Activated CD4-positive, alpha-beta T cell treated with anti-CD3 and anti-CD28 coated beads for 48 hours (primary cell): ENCODE measurements around the gene ZBTB42.

Experiments used
- DNase-seq: peaks from one replicate; pipeline ENCODE4 v3.0.0-alpha.2; 2020

Gene ZBTB42

GRCh38 chr14:104770072-104770579 lies 30.8 kb upstream of the ZBTB42 start:
- no peak for DNase-seq

GRCh38 chr14:104770851-104771272 lies 30.0 kb upstream of the ZBTB42 start:
- peak; percentile 60 for DNase-seq

GRCh38 chr14:104771374-104771773 lies 29.5 kb upstream of the ZBTB42 start:
- no peak for DNase-seq

- no peak for DNase-seq
Observed at GRCh38 chr14:104771918-104772706, 28.8 kb upstream of the ZBTB42 start.

GRCh38 chr14:104772707-104773504 lies 28.0 kb upstream of the ZBTB42 start:
- DNase-seq = no peak

- DNase-seq = no peak
Observed at GRCh38 chr14:104773505-104774452, 27.1 kb upstream of the ZBTB42 start.

GRCh38 chr14:104774453-104775072 lies 26.3 kb upstream of the ZBTB42 start:
- DNase-seq = no peak

GRCh38 chr14:104775073-104775489 lies 25.8 kb upstream of the ZBTB42 start:
- no peak for DNase-seq

- DNase-seq = no peak
Observed at GRCh38 chr14:104776481-104776880, 24.4 kb upstream of the ZBTB42 start.

GRCh38 chr14:104776961-104777807 lies 23.7 kb upstream of the ZBTB42 start:
- no peak for DNase-seq

- no peak for DNase-seq
Observed at GRCh38 chr14:104777808-104778249, 23.1 kb upstream of the ZBTB42 start.

- no peak for DNase-seq
Observed at GRCh38 chr14:104778694-104779331, 22.1 kb upstream of the ZBTB42 start.

- DNase-seq = no peak
Observed at GRCh38 chr14:104779776-104780512, 21.0 kb upstream of the ZBTB42 start.

GRCh38 chr14:104780513-104781030 lies 20.3 kb upstream of the ZBTB42 start:
- no peak for DNase-seq

GRCh38 chr14:104781271-104782077 lies 19.4 kb upstream of the ZBTB42 start:
- no peak for DNase-seq

- no peak for DNase-seq
Observed at GRCh38 chr14:104782086-104782807, 18.7 kb upstream of the ZBTB42 start.

GRCh38 chr14:104782808-104783139 lies 18.1 kb upstream of the ZBTB42 start:
- no peak for DNase-seq
